ENCODE results near the gene CDKN1C.
A peak's percentile ranks its signal among the peaks of the same experiment; 100 is the strongest.

Gene CDKN1C

GRCh38 chr11:2887515-2888195, 2.1 kb upstream of the CDKN1C start:
- DNase-seq = no peak

DNA sequence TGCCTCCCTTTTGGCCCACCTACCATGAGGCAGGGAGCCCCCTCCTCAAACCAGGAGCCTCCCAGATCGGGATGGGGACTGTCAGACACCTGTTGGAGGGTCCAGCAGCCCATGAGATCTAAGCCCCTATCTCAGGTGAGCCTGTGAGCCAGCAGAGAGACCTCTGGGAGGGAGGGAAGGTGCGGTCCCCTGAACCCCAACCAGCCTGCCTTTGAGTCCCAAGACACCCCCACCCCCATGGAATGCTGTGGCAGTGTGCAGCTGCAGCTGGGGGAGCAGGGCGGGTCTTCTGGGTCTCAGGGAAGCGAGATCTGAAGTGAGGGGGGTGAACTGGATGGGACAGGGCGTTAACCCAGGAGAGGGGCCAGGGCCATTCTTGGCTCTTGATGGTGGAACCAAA, 1.4 kb upstream of the CDKN1C start:
- no peak for DNase-seq

DNA sequence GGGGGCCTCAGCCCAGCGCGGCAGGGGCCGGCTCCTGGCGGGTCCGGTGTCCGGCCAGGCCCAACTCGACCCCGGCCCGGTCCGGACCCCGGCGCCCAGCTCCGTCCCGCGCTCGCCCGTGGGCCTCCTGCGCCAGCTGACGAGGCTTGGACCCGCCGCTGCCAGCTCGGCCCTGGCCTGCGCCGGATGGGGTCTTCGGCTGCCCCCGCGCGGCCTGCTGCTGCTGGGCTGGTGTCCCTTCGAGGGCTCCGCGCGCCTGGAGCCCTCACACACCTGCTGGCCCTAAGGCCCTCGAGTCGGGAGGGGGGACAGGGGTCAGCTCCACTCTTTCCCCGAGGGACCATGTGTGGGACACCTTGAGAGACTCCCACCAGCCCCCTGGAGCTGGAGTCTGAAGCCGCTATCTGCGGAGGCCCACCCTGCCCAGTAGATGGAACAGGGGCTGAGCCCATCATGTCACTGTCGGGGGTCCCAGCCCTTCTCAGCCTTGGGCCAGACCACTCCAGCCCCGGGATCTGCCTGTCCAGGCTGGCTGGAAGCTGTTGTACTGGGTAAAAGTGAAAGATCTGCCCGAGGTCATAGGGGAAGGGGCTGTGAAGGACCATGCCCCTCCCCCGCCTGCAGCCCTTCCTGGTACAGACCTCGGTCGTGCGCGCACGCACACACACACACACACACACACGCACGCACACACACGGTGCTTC, 768 bp upstream of the CDKN1C start:
- no peak for DNase-seq

GRCh38 chr11:2885017-2885677, 428 bp downstream of the CDKN1C start:
- peak; percentile 44 for DNase-seq

- DNase-seq = no peak
Measured at GRCh38 chr11:2883979-2884815, 1.4 kb downstream of the CDKN1C start.

GRCh38 chr11:2883640-2883978, 2.0 kb downstream of the CDKN1C start:
- DNase-seq = no peak

- DNase-seq = no peak
Measured at GRCh38 chr11:2882396-2883110, 3.0 kb downstream of the CDKN1C start.

GRCh38 chr11:2881981-2882375, 3.6 kb downstream of the CDKN1C start:
- DNase-seq = no peak

- DNase-seq = no peak
Measured at GRCh38 chr11:2881076-2881980, 4.2 kb downstream of the CDKN1C start.

DNA sequence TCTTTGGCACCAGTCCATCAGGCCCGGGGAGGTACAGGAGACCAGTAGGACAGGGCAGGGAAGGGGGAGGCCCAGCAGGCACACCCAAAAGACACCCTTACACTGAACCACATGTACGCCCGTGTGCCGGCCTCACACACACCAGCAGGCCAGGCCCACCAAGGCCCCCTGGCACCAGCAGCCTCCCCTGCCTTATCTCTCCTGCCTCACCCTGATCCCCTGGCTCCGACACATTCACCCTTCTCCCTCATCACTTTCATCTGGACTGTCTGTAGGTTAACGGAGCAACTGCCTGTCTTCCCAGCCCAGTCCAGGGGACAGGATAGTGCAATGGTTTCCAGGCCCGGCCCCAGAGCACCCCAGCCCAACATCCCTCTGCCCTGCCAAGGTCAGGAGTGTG, 4.9 kb downstream of the CDKN1C start:
- DNase-seq = no peak

DNA sequence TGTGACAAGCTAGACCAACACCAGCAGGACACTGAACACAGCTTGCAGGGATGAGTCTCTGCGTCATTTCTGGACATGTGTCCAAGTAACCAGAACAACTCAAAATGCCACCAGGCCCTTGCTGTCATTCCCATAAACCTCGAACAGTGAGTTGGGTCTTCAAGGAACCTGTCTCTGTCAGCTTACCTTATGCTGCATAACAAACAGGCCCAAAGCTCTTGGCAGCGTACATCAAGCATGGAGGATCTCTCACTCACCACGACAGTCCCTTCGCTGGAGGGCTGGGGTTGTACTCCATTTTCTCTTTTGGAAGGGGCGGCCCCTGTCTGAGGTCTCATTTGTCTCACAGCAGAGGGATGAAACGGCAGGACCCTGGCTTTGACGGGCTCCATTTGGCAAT, 6.8 kb downstream of the CDKN1C start:
- DNase-seq = no peak

DNA sequence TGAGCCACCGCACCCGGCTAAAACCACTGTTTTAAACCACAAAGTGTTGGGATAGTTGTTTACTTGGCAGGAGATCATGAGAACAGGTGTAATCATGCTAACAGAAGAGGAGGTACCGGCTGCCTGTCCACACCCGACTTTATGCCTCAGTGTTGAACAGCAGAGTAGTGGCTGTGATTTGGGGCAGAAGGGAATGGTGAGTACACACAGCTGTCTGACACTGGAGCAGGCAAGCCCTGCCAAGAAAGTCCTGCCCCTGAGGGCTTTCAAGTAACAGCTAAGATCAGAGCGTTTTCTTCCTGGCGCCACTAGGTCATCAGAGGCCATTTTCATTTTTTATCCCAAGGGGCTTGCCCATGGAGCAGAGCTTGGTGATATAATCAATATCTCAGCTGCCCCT, 8.1 kb downstream of the CDKN1C start:
- DNase-seq = no peak

- DNase-seq = no peak
Measured at GRCh38 chr11:2874963-2875362, 10.6 kb downstream of the CDKN1C start.

DNA sequence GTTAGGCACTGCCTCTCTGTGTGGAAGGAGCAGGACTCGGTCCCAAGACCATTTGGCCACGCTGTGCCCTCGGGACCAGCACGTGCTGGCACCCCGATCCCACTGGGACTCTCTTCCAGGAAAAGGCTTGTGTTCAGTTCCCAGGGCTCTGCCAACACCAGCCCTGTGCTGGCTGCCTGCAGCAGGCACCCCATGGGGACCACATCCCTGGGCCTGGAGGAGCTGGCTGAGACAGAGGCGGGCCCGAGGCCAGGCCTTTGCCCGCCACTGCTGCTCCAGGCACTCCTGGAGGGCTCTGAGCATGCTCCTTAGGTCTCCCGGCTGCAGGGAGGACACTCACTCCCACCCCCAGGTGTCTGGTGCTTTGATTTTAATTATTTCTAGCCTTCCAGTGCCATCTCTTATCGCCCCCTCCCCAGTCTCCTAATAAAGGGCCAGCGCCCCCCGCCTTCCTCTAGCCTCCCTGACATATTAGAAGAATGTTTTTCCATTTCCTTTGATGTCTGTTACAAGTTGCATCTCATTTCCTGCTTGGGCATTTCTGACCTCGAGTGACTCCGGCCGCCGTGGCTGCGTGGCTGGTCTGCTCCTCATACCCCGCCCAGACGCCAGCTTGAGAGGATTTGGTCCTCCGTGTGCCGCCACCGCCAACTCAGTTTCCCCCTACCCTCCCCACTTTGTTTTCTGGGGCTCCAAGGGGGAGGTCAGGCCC, 14.4 kb downstream of the CDKN1C start:
- DNase-seq = no peak

- no peak for DNase-seq
Measured at GRCh38 chr11:2870460-2870859, 15.1 kb downstream of the CDKN1C start.

- no peak for DNase-seq
Measured at GRCh38 chr11:2869561-2870427, 15.8 kb downstream of the CDKN1C start.

DNA sequence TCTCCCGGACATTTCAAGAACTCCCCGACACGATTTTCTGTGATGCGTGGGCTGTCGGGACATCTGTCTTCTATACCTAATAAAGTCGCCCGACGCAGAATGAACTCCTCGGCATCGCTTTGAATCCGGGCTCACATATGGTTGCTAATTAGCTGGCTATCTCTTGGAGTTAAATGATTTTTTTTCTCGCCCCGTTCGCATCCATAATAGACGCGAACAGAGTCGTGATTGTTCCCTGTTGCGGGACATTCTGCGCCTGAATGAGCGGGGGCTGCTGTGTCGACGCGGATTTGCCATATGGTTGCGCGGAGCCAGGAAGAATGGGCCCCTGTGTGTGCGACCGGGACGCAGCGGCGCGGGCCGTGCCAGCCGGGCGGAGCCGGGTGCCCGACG, 16.4 kb downstream of the CDKN1C start:
- no peak for DNase-seq

GRCh38 chr11:2868506-2869133, 17.0 kb downstream of the CDKN1C start:
- no peak for DNase-seq

- DNase-seq = no peak
Measured at GRCh38 chr11:2867722-2868505, 17.7 kb downstream of the CDKN1C start.
